Caco-2 (cell line): ENCODE data around the gene RNASE3. TPM values are rescaled to one million over a fixed set of nuclear protein-coding genes. Genes with fewer than 3 reads are reported as not detected.
"Not testable (repeated sequence)": the region's sequence is repeated elsewhere in the genome, so short reads cannot be mapped to it uniquely, and the experiment has no call there.

Experiments used
- BruUV-seq: library from RNA; stranded (reverse); fragments of 400-500 nt; replicated peaks from 2 replicates; lab custom pipeline; 2021; lab: Mats Ljungman, UMichigan
- CTCF ChIA-PET: fragments of 300-600 bp; sonication (Branson Sonifier 250); formaldehyde crosslinking; loops from one replicate; lab custom pipeline; 2022; ENCODE audit warnings: antibody characterized with exemption; lab: Charles Lee
- POLR2A ChIA-PET: fragments of 300-600 bp; sonication (Branson Sonifier 250); formaldehyde crosslinking; loops from one replicate; lab custom pipeline; 2022; ENCODE audit warnings: antibody characterized with exemption; lab: Charles Lee
- DNase-seq, 2 experiments: peaks; one replicate each; pipeline versions ENCODE4 v3.0.0 to v3.0.0-alpha.2; 2020 to 2022
- H3K27me3 ChIP-seq: replicated peaks from 2 replicates; pipeline ENCODE4 v1.6.0; 2011; ENCODE audit warnings: low read length; ENCODE audit not compliant: control insufficient read depth, insufficient read depth
- H3K36me3 ChIP-seq: 2 replicates; pipeline ENCODE4 v1.5.1; 2011; ENCODE audit warnings: low read length; ENCODE audit not compliant: control insufficient read depth, insufficient read depth
- H3K4me1 ChIP-seq: fragments of 250-450 bp; sonication (Bioruptor Pico); 2 replicates; pipeline ENCODE4 v1.5.1; 2020; ENCODE audit warnings: mild to moderate bottlenecking
- H3K4me3 ChIP-seq: 2 replicates; pipeline ENCODE4 v1.5.1; 2011; ENCODE audit warnings: low read depth, mild to moderate bottlenecking, control low read depth, low read length
- H3K9me3 ChIP-seq: fragments of 250-450 bp; sonication (Bioruptor Pico); 2 replicates; pipeline ENCODE4 v1.5.1; 2020; ENCODE audit warnings: mild to moderate bottlenecking, moderate library complexity
- H3K27ac Mint-ChIP-seq: one replicate; pipeline ENCODE4 v1.8.0; 2022; ENCODE audit warnings: mixed read lengths; ENCODE audit not compliant: unreplicated experiment
- H3K27me3 Mint-ChIP-seq: one replicate; pipeline ENCODE4 v1.8.0; 2022; ENCODE audit warnings: mixed read lengths; ENCODE audit not compliant: insufficient read depth, unreplicated experiment
- H3K36me3 Mint-ChIP-seq: one replicate; pipeline ENCODE4 v1.8.0; 2022; ENCODE audit warnings: mild to moderate bottlenecking, mixed read lengths; ENCODE audit not compliant: insufficient read depth, unreplicated experiment
- H3K4me1 Mint-ChIP-seq: one replicate; pipeline ENCODE4 v1.8.0; 2022; ENCODE audit warnings: low read depth, mixed read lengths; ENCODE audit not compliant: unreplicated experiment
- H3K4me3 Mint-ChIP-seq: one replicate; pipeline ENCODE4 v1.8.0; 2022; ENCODE audit warnings: mild to moderate bottlenecking, moderate library complexity, mixed read lengths; ENCODE audit not compliant: unreplicated experiment
- H3K9me3 Mint-ChIP-seq: one replicate; pipeline ENCODE4 v1.8.0; 2022; ENCODE audit warnings: mixed read lengths; ENCODE audit not compliant: unreplicated experiment
- intact Hi-C: fragments of 100-400 bp; cut with micrococcal nuclease; formaldehyde crosslinking; loops from one replicate; pipeline ENCODE4 v1.10.0; 2022; ENCODE audit not compliant: unreplicated experiment
- total RNA-seq: library from RNA; stranded (reverse); gene quantifications from 2 replicates; pipeline ENCODE4 v1.2.3, GENCODE V29; 2022
- TF ChIP-seq, protein P1 (sequence below), 2 experiments: fragments of 200-600 bp in 1 of 2; IDR thresholded peaks; 1 replicate in 1 of 2; 2 replicates in 1 of 2; pipeline versions ENCODE4 v1.5.1 to v1.8.0; 2011 to 2022; ENCODE audit warnings: antibody characterized with exemption in 1 of 2, control low read depth in 1 of 2, inconsistent platforms in 1 of 2, low read depth in 1 of 2, low read length in 1 of 2, mild to moderate bottlenecking in 1 of 2, moderate library complexity in 1 of 2; ENCODE audit not compliant: insufficient read depth in 1 of 2, severe bottlenecking in 1 of 2, unreplicated experiment in 1 of 2

The RNASE3 gene
- total RNA-seq, 1 experiment from 2014 or later = not detected

DNA sequence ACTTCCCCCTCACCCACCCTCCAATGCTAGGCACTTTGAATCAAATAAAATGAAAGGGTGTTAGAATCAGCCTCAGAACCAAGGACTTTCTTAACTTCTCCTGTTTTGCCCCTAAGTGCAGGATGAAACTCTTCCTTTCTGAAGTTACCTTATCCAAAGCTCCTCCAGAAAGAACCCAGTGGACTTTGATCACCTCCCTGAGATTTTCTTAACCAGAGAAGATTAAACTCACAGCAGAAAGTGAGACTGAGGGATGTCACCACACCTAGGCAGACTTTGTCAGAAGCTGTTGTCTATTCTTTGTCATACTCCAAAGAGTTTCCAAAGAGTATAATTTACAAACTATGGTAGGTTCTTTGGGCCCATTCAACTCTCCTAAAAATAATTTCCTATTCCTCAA lies 14.2 kb upstream of the RNASE3 start:
- TF ChIP-seq, protein P1, sequence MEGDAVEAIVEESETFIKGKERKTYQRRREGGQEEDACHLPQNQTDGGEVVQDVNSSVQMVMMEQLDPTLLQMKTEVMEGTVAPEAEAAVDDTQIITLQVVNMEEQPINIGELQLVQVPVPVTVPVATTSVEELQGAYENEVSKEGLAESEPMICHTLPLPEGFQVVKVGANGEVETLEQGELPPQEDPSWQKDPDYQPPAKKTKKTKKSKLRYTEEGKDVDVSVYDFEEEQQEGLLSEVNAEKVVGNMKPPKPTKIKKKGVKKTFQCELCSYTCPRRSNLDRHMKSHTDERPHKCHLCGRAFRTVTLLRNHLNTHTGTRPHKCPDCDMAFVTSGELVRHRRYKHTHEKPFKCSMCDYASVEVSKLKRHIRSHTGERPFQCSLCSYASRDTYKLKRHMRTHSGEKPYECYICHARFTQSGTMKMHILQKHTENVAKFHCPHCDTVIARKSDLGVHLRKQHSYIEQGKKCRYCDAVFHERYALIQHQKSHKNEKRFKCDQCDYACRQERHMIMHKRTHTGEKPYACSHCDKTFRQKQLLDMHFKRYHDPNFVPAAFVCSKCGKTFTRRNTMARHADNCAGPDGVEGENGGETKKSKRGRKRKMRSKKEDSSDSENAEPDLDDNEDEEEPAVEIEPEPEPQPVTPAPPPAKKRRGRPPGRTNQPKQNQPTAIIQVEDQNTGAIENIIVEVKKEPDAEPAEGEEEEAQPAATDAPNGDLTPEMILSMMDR (IDR thresholded peaks at IDR 0.05; ENCODE audit: insufficient read depth in 1 of 2, low read depth in 1 of 2, low read length in 1 of 2, severe bottlenecking in 1 of 2, unreplicated experiment in 1 of 2) = no peak
- Mint-ChIP-seq H3K27ac (no peak overlapping the region), H3K4me1 (no peaks in the 10 kb centered on the region), H3K9me3 (no peaks in the 10 kb centered on the region), H3K36me3 (no peaks in the 10 kb centered on the region), H3K27me3 (peaks cover 4% of the 10 kb centered on the region), H3K4me3 (no peak overlapping the region)
- no peak for DNase-seq
- Histone ChIP-seq H3K9me3 (no peaks in the 10 kb centered on the region), H3K4me3 (no peak overlapping the region), H3K4me1 (no peaks in the 10 kb centered on the region), H3K36me3 (no peaks in the 10 kb centered on the region), H3K27me3 (no peaks in the 10 kb centered on the region)
- CTCF ChIA-PET = no interaction called here
- intact Hi-C loops = no loop called here
- POLR2A ChIA-PET = no interaction called here
- no TSS peak for BruUV-seq

- TF ChIP-seq, protein P1 (IDR thresholded peaks at IDR 0.05; ENCODE audit: insufficient read depth in 1 of 2, low read depth in 1 of 2, low read length in 1 of 2, severe bottlenecking in 1 of 2, unreplicated experiment in 1 of 2) = no peak
- POLR2A ChIA-PET = no interaction called here
- CTCF ChIA-PET = no interaction called here
- Mint-ChIP-seq H3K4me1 (no peaks in the 10 kb centered on the region), H3K36me3 (no peaks in the 10 kb centered on the region), H3K4me3 (no peak overlapping the region), H3K9me3 (no peaks in the 10 kb centered on the region), H3K27ac (no peak overlapping the region), H3K27me3 (peaks cover 4% of the 10 kb centered on the region)
- Histone ChIP-seq H3K4me1 (no peaks in the 10 kb centered on the region), H3K36me3 (no peaks in the 10 kb centered on the region), H3K9me3 (no peaks in the 10 kb centered on the region), H3K4me3 (no peak overlapping the region), H3K27me3 (no peaks in the 10 kb centered on the region)
- intact Hi-C loops = no loop called here
- DNase-seq = no peak
- no TSS peak for BruUV-seq
Observed at GRCh38 chr14:20878695-20879094, 12.5 kb upstream of the RNASE3 start.

GRCh38 chr14:20881229-20881628 lies 10.0 kb upstream of the RNASE3 start:
- H3K36me3 ChIP-seq, H3K27ac Mint-ChIP-seq, CTCF ChIA-PET, H3K9me3 Mint-ChIP-seq, H3K27me3 ChIP-seq, H3K4me3 Mint-ChIP-seq, H3K4me1 ChIP-seq, H3K27me3 Mint-ChIP-seq, H3K4me3 ChIP-seq, intact Hi-C loops, DNase-seq, BruUV-seq, H3K36me3 Mint-ChIP-seq, POLR2A ChIA-PET, H3K4me1 Mint-ChIP-seq, H3K9me3 ChIP-seq: not testable (repeated sequence)

DNA sequence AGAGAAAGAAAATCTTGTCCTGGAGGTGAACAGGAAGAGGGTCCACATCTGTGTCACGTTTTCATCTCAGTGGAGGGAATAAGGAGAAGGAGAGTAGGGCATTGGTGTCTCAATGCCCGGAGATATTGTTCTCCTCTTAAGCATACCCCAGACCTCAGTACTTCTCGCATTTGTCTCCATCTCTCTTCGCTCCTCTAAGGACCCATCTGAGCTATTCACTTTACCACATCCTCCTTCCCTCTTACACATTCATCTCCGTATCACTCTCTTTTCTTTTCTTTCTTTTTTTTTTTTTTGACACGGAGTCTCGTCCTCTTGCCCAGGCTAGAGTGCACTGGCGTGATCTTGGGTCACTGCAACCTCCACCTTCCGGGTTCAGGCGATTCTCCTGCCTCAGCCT lies 8.4 kb upstream of the RNASE3 start:
- H3K9me3 Mint-ChIP-seq, H3K4me3 ChIP-seq, H3K36me3 Mint-ChIP-seq, CTCF ChIA-PET, H3K27me3 ChIP-seq, H3K9me3 ChIP-seq, H3K27ac Mint-ChIP-seq, POLR2A ChIA-PET, H3K27me3 Mint-ChIP-seq, intact Hi-C loops, H3K36me3 ChIP-seq, H3K4me1 ChIP-seq, H3K4me3 Mint-ChIP-seq, DNase-seq, H3K4me1 Mint-ChIP-seq, BruUV-seq: not testable (repeated sequence)

DNA sequence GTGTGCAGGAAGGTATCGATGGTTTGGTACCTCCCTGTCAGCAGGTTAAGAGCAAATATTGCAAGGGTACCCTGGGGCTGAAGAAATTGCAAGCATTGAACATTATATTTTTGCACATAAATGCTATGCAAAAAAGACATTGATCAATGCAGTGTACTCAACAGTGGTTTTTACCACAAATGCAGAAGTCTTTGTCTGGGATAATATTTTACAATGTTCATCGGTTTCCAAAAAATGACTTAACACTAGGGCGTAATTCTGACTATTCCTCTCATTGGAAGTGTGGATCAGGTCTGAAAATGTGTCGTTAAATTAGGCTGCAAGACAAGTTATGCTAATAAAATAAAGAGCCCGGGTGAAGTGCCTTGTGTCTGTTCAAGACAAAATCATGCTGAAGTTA lies 2.8 kb upstream of the RNASE3 start:
- H3K36me3 ChIP-seq, H3K27ac Mint-ChIP-seq, DNase-seq, POLR2A ChIA-PET, CTCF ChIA-PET, H3K4me1 ChIP-seq, H3K4me3 Mint-ChIP-seq, BruUV-seq, H3K4me3 ChIP-seq, H3K27me3 ChIP-seq, H3K9me3 ChIP-seq, H3K36me3 Mint-ChIP-seq, H3K9me3 Mint-ChIP-seq: not testable (repeated sequence)
- intact Hi-C loops = loop anchor here (2.0 kb wide), 1 partner anchor 14 kb away; no protein-coding TSS in a partner anchor
- Mint-ChIP-seq H3K4me1 (peaks cover 14% of the 10 kb centered on the region), H3K27me3 (peaks cover 23% of the 10 kb centered on the region)

DNA sequence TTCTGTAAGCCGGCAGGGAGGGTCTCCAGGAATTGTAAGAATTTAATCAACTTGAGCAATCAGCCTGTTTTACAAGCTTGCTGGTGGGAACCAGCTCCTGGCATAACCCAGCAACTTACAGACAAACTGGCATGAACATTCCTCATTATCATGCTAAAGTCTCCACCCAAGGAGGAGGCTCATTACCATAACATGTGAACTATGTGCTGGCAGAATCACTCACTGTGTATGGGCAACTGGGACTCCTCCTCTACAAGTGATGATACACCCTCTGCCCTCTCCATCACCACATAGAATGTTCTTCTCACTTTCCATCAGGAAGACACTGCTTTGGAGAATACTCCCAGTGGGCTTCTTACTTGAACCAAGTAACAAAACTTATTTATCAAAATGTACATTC lies 4.1 kb downstream of the RNASE3 start:
- DNase-seq, H3K4me1 Mint-ChIP-seq, H3K4me3 Mint-ChIP-seq, H3K4me1 ChIP-seq, CTCF ChIA-PET, H3K4me3 ChIP-seq, BruUV-seq, H3K36me3 Mint-ChIP-seq, H3K9me3 ChIP-seq, intact Hi-C loops, H3K27me3 ChIP-seq, H3K36me3 ChIP-seq, POLR2A ChIA-PET, H3K9me3 Mint-ChIP-seq, H3K27ac Mint-ChIP-seq: not testable (repeated sequence)
- peaks cover 37% of the 10 kb centered on the region for H3K27me3 Mint-ChIP-seq
